ENCODE results near the gene EPB41L4B. TPM values are rescaled to one million over a fixed set of nuclear protein-coding genes. Genes with fewer than 3 reads are reported as not detected.

The EPB41L4B gene
- total RNA-seq, 1 donor from 2014 or later = 4.7 TPM

DNA sequence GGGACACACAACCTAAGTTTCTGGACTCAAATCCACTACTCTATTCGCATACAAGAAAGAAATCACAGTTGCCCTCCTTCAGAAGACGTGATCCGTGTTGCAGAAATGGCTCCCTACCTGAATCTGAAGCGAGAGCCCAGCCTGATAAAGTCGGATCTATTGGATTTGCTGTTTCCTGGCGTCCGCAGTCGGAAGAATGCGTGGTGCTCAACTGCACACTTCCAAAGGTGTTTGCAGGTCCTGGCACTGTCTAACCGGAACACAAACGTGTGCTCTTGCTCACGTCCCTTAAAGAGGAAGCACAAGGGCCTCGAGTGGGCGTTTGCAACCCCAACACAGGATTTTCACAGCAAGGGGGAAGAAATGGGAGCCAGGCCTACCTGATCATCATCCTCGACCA is 65.5 kb downstream of the EPB41L4B start:
- Histone ChIP-seq H3K27ac (no peak overlapping the region), H3K4me3 (no peak overlapping the region), H3K9me3 (no peaks in the 10 kb centered on the region), H3K27me3 (no peaks in the 10 kb centered on the region), H3K4me1 (no peaks in the 10 kb centered on the region), H3K36me3 (no peaks in the 10 kb centered on the region)
- DNase-seq (ENCODE audit: extremely low spot score in 2 of 2) = no peak
- intact Hi-C loops (cut with DNase I) = no loop called here
- TF ChIP-seq, protein P1, sequence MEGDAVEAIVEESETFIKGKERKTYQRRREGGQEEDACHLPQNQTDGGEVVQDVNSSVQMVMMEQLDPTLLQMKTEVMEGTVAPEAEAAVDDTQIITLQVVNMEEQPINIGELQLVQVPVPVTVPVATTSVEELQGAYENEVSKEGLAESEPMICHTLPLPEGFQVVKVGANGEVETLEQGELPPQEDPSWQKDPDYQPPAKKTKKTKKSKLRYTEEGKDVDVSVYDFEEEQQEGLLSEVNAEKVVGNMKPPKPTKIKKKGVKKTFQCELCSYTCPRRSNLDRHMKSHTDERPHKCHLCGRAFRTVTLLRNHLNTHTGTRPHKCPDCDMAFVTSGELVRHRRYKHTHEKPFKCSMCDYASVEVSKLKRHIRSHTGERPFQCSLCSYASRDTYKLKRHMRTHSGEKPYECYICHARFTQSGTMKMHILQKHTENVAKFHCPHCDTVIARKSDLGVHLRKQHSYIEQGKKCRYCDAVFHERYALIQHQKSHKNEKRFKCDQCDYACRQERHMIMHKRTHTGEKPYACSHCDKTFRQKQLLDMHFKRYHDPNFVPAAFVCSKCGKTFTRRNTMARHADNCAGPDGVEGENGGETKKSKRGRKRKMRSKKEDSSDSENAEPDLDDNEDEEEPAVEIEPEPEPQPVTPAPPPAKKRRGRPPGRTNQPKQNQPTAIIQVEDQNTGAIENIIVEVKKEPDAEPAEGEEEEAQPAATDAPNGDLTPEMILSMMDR (IDR thresholded peaks at IDR 0.05) = no peak
- TF ChIP-seq POLR2AphosphoS5 (IDR thresholded peaks at IDR 0.05; ENCODE audit: insufficient read depth in 1 of 2, low read depth in 1 of 2) = no peak
- no peak for TF ChIP-seq POLR2A (IDR thresholded peaks at IDR 0.05)

DNA sequence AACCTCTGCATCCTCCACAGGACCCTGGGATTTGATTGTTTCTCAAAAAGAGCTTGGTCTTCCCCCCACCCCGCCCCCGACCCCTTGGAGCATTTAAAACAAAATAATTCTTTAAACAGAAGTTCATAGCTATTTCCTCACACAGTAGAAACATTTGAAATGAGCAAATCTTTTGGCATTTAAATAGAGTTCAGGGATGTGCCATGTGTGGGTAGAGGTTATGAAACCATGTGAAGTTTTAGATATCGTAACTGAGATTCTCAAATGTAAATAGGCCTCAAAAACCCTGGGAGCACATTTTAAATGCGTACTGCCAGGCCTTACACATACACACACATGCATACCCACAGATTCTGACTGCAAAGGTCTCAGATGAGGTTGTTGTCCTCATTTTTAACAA is 66.5 kb downstream of the EPB41L4B start:
- Histone ChIP-seq H3K9me3 (no peaks in the 10 kb centered on the region), H3K4me3 (no peak overlapping the region), H3K4me1 (no peaks in the 10 kb centered on the region), H3K27me3 (no peaks in the 10 kb centered on the region), H3K36me3 (no peaks in the 10 kb centered on the region), H3K27ac (no peak overlapping the region)
- TF ChIP-seq, protein P1 (IDR thresholded peaks at IDR 0.05) = no peak
- TF ChIP-seq POLR2AphosphoS5 (IDR thresholded peaks at IDR 0.05; ENCODE audit: insufficient read depth in 1 of 2, low read depth in 1 of 2) = no peak
- no peak for TF ChIP-seq POLR2A (IDR thresholded peaks at IDR 0.05)
- intact Hi-C loops (cut with DNase I) = loop anchor here (5.0 kb wide), 1 partner anchor 1958 kb away; no protein-coding TSS in a partner anchor
- DNase-seq (ENCODE audit: extremely low spot score in 2 of 2) = no peak

DNA sequence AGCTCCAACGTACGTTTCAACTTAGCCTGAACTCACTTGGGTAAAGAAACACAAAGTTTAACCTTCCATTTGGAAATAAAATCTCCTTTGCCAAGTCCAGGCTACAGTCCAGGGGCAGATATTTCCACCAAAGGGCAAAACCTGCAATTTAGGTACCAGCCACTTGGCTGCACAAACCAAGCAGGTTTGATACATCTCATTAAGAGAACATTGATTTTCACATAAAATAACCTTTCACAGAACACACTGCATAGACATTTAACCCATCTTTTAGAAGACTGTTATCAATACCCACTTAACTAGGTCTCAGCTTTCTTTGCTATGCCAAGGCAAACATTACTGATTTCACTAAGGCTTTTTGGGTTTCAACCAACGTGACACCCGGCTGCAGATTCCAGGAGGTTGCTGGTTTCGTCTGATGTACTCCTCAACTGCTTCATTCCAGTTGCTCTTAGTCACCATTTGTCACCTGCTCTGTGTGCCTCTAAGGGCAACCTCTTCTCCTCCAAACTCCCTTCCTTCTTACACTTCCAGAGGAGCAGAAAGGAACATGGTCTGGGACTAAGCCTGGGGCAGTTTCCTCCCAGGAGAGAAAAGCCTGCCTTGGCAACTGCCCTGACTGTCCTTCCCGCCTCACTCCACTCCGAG is 67.1 kb downstream of the EPB41L4B start:
- Histone ChIP-seq H3K36me3 (no peaks in the 10 kb centered on the region), H3K27ac (no peak overlapping the region), H3K4me1 (no peaks in the 10 kb centered on the region), H3K27me3 (no peaks in the 10 kb centered on the region), H3K9me3 (no peaks in the 10 kb centered on the region), H3K4me3 (no peak overlapping the region)
- no peak for TF ChIP-seq POLR2AphosphoS5 (IDR thresholded peaks at IDR 0.05; ENCODE audit: insufficient read depth in 1 of 2, low read depth in 1 of 2)
- TF ChIP-seq, protein P1 (IDR thresholded peaks at IDR 0.05) = no peak
- intact Hi-C loops (cut with DNase I) = loop anchor here (5.0 kb wide), 1 partner anchor 1959 kb away; no protein-coding TSS in a partner anchor
- no peak for DNase-seq (ENCODE audit: extremely low spot score in 2 of 2)

DNA sequence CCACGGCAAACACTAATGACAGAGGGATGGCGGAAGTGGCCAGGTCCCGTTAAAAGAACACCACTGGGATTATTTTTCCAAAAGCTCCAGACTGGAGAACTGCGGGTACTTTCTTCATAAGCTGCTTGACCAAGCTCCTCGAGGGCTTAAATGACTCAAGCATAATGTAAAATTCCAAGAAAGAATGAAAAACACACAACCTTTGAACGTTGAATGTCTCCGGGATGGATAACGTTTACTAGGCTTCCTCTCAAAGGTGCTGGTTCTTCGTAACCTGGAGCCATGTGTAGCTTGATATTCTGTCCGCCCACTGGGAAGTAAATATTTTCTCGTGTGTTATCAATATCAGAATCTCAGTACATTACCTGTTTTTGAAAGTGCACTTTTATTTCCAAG is 67.6 kb downstream of the EPB41L4B start:
- TF ChIP-seq, protein P1 (IDR thresholded peaks at IDR 0.05) = no peak
- TF ChIP-seq POLR2A (IDR thresholded peaks at IDR 0.05) = no peak
- no peak for TF ChIP-seq POLR2AphosphoS5 (IDR thresholded peaks at IDR 0.05; ENCODE audit: insufficient read depth in 1 of 2, low read depth in 1 of 2)
- no peaks in the 10 kb centered on the region for H3K4me1 ChIP-seq
- DNase-seq (ENCODE audit: extremely low spot score in 2 of 2) = no peak
- no peaks in the 10 kb centered on the region for H3K27me3 ChIP-seq
- no peak overlapping the region for H3K4me3 ChIP-seq
- H3K36me3 ChIP-seq = no peaks in the 10 kb centered on the region
- intact Hi-C loops (cut with DNase I) = loop anchor here (5.0 kb wide), 1 partner anchor 1959 kb away; no protein-coding TSS in a partner anchor
- H3K27ac ChIP-seq = no peak overlapping the region
- no peaks in the 10 kb centered on the region for H3K9me3 ChIP-seq

DNA sequence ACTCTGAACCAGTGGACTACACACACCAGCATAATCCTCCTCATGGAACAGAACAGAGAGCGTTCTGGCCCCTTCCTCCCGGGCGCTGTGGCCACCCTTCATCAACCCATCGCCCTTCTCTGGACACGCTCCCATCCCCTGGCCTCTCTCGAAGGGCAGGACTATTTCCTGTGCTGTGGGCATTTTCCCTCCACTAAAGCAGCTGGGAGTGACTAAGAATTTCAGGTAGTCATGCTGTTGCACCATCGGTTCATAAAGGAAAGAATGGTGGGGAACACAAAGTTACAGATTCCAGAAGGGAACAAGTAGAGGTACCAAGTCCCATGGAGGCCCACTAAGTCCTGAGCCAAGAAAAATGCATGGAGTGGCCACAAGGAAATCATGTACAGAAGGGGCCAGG is 68.6 kb downstream of the EPB41L4B start:
- Histone ChIP-seq H3K36me3 (no peaks in the 10 kb centered on the region), H3K4me1 (no peaks in the 10 kb centered on the region), H3K27ac (no peak overlapping the region), H3K27me3 (no peaks in the 10 kb centered on the region), H3K9me3 (no peaks in the 10 kb centered on the region), H3K4me3 (no peak overlapping the region)
- TF ChIP-seq POLR2A (IDR thresholded peaks at IDR 0.05) = no peak
- no peak for TF ChIP-seq POLR2AphosphoS5 (IDR thresholded peaks at IDR 0.05; ENCODE audit: insufficient read depth in 1 of 2, low read depth in 1 of 2)
- TF ChIP-seq, protein P1 (IDR thresholded peaks at IDR 0.05) = no peak
- intact Hi-C loops (cut with DNase I) = loop anchor here (5.0 kb wide), 1 partner anchor 1960 kb away; no protein-coding TSS in a partner anchor
- DNase-seq (ENCODE audit: extremely low spot score in 2 of 2) = no peak
